ENCODE results near the gene GTF3C5.

- TF ChIP-seq CTCF (IDR thresholded peaks at IDR 0.05), result no peak
- no peak for TF ChIP-seq POLR2AphosphoS5 (IDR thresholded peaks at IDR 0.05)
These were observed 24.2 kb downstream of the GTF3C5 start for GRCh38 chr9:133054966-133055365.

Measured in prostate gland (tissue), 2 donors.